ENCODE data around the gene HOXD9.

DNA sequence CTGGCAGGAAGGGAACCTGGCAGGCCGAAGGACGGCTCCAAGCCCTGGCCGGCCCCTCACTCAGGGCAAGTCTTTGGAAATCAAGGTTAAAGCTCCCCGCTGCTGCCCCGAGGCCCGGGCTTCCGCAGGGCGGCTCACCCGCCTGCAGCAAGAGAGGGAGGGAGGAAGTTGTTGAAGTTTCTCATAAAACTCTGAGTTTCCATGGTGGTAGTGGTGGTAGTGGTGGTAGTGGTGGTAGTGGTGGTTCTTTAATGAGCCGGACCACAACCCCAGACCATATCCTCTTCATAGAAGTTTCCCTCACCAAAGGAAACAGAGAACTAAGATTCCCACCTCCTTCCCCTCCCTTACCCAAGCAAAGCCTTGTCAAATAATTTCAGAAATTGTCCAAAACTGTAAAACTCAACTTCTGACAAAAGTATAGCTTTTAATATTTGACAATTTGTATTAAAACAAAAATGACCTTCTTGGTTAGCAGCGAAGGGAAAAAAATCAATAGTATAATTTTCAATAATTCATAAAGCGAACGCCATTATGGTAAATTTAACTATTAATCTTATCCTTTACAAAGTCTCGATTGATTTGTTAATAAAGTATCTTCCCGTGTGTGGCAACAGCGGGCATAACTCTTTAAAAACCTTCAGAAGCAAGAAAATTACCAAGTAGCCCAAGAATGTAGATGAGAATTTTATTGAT, 7.4 kb upstream of the HOXD9 start:
- TF ChIP-seq CTCF (IDR thresholded peaks at IDR 0.05; ENCODE audit: poor library complexity, severe bottlenecking) (no peak), EP300 (conservative IDR thresholded peaks at IDR 0.05; ENCODE audit: poor library complexity, severe bottlenecking) (no peak), REST (IDR thresholded peaks at IDR 0.05; ENCODE audit: borderline replicate concordance) (no peak), EZH2 (IDR thresholded peaks at IDR 0.05; ENCODE audit: borderline replicate concordance, insufficient read depth, low read length, poor library complexity, severe bottlenecking) (peak; percentile 68), TAF1 (IDR thresholded peaks at IDR 0.05; ENCODE audit: low read depth) (no peak)

Data from neural cell (in vitro differentiated cells).